Measurements from ENCODE around the gene ACAN. TPM values are rescaled to one million over a fixed set of nuclear protein-coding genes. Genes with fewer than 3 reads are reported as not detected.

ACAN gene
- polyA plus RNA-seq, 3 donors = not detected

DNA sequence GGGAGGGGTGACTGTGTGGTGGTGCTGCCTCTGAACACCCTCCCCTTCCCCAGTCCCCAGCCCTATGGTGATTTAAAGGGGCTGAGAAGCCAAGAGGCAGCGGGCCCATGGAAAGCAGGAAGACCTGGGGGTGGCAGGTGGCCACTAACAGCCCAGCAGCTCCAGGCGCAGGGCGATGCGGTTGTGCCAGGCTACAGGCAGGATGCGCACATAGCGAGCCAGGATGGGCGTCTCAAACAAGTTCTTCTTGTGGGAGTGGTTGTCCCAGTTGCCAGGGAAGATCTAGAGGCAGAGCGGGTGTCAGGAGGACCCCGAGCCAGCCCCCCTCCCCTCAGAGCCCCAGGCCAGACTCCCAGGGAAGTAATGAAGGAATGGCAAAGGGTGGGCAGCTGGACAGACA is 96.0 kb downstream of the ACAN start:
- peaks cover 16% of the 10 kb centered on the region for H3K4me1 Mint-ChIP-seq
- peaks cover 11 to 25% of the 10 kb centered on the region in 2 donors for H3K27me3 ChIP-seq (ENCODE audit: control insufficient read depth in 2 of 2, insufficient read depth in 2 of 2, low read length in 2 of 2)
- H4K20me1 ChIP-seq (ENCODE audit: insufficient read depth, low read length) = no peaks in the 10 kb centered on the region
- no peaks in the 10 kb centered on the region for H3K79me2 ChIP-seq (ENCODE audit: insufficient read depth, low read length)
- H3K4me3 Mint-ChIP-seq = no peak overlapping the region
- intact Hi-C loops (cut with micrococcal nuclease) = no loop called here
- no peak overlapping the region for H3K9ac ChIP-seq (ENCODE audit: insufficient read depth, low read length, poor library complexity, severe bottlenecking)
- H3K4me3 ChIP-seq (replicated peaks in 1 of 3; ENCODE audit: low read depth in 2 of 3, low read length in 3 of 3) = no peak overlapping the region
- peaks cover 11 to 18% of the 10 kb centered on the region in 2 donors for H3K4me1 ChIP-seq (ENCODE audit: control insufficient read depth in 1 of 2, insufficient read depth in 2 of 2, low read length in 2 of 2)
- no peaks in the 10 kb centered on the region for H3K9me3 ChIP-seq (replicated peaks in 1 of 2; ENCODE audit: control insufficient read depth in 1 of 2, insufficient read depth in 1 of 2, low read length in 2 of 2)
- H3K36me3 ChIP-seq (replicated peaks in 1 of 2; ENCODE audit: control insufficient read depth in 1 of 2, insufficient read depth in 2 of 2, low read length in 2 of 2) = no peaks in the 10 kb centered on the region
- no peak overlapping the region for H3K4me2 ChIP-seq (replicated peaks; ENCODE audit: extremely low read depth, low read length, poor library complexity, severe bottlenecking)
- no peak overlapping the region for H3K27ac Mint-ChIP-seq
- H3K27ac ChIP-seq (ENCODE audit: low read depth in 1 of 2, low read length in 2 of 2) = no peak overlapping the region
- DNase-seq = no peak
- no peaks in the 10 kb centered on the region for H3K36me3 Mint-ChIP-seq
- WGBS (ENCODE audit: insufficient coverage) = 94% methylated on average over 6 of the region's 9 CpGs
- peaks cover 0 to 11% (median 2%) of the 10 kb centered on the region in 7 donors for H3K9me3 Mint-ChIP-seq
- H2AFZ ChIP-seq (ENCODE audit: insufficient read depth, low read depth, low read length, poor library complexity, severe bottlenecking) = no peak overlapping the region
- TF ChIP-seq, protein P1, sequence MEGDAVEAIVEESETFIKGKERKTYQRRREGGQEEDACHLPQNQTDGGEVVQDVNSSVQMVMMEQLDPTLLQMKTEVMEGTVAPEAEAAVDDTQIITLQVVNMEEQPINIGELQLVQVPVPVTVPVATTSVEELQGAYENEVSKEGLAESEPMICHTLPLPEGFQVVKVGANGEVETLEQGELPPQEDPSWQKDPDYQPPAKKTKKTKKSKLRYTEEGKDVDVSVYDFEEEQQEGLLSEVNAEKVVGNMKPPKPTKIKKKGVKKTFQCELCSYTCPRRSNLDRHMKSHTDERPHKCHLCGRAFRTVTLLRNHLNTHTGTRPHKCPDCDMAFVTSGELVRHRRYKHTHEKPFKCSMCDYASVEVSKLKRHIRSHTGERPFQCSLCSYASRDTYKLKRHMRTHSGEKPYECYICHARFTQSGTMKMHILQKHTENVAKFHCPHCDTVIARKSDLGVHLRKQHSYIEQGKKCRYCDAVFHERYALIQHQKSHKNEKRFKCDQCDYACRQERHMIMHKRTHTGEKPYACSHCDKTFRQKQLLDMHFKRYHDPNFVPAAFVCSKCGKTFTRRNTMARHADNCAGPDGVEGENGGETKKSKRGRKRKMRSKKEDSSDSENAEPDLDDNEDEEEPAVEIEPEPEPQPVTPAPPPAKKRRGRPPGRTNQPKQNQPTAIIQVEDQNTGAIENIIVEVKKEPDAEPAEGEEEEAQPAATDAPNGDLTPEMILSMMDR (IDR thresholded peaks at IDR 0.05) = no peak
- H3K27me3 Mint-ChIP-seq (ENCODE audit: low read depth in 3 of 3) = peaks cover 19 to 29% (median 29%) of the 10 kb centered on the region in 3 donors

DNA sequence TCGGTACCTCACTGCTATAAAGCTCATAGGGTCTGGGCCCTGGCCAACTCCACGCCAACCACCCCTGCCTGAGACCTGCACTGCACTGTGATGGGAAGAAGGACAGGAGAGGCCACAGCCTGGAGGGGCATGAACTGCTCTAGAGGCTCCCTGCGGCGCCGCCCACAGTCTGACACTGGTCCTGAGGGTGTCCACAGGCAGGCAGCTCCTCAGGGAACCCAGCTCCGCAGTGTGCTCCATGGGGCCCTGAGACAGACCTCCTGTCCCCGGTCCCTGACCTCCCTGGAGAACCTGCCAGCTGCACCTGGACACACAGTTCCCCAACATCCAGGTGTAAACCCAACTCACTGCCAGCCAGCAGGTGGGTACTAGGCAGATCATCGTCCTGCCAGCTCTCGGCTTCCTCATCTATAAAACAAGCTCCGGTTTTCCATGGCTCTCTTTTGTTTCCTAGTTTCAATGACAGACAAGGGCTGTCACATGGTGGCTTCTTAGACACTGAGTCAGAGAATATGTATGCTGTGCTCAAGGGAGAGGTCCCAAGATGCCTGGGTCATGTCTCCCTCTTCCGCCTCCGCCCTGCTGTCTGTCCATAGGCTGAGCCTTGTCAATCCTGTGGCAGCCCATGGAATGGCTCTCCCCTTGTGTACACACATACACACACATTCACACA is 97.2 kb downstream of the ACAN start:
- no peaks in the 10 kb centered on the region for H3K36me3 ChIP-seq (replicated peaks in 1 of 2; ENCODE audit: control insufficient read depth in 1 of 2, insufficient read depth in 2 of 2, low read length in 2 of 2)
- Mint-ChIP-seq H3K27ac (no peak overlapping the region), H3K4me3 (no peak overlapping the region), H3K27me3 (ENCODE audit: low read depth in 3 of 3) (peaks cover 10 to 19% (median 17%) of the 10 kb centered on the region in 3 donors), H3K9me3 (peaks cover 0 to 5% (median 0%) of the 10 kb centered on the region in 7 donors), H3K4me1 (peaks cover 12% of the 10 kb centered on the region), H3K36me3 (no peaks in the 10 kb centered on the region)
- no peaks in the 10 kb centered on the region for H3K9me3 ChIP-seq (replicated peaks in 1 of 2; ENCODE audit: control insufficient read depth in 1 of 2, insufficient read depth in 1 of 2, low read length in 2 of 2)
- H3K4me3 ChIP-seq (replicated peaks in 1 of 3; ENCODE audit: low read depth in 2 of 3, low read length in 3 of 3) = no peak overlapping the region
- peaks cover 4 to 13% of the 10 kb centered on the region in 2 donors for H3K27me3 ChIP-seq (ENCODE audit: control insufficient read depth in 2 of 2, insufficient read depth in 2 of 2, low read length in 2 of 2)
- no peak overlapping the region for H3K27ac ChIP-seq (ENCODE audit: low read depth in 1 of 2, low read length in 2 of 2)
- DNase-seq = no peak
- H2AFZ ChIP-seq (ENCODE audit: insufficient read depth, low read depth, low read length, poor library complexity, severe bottlenecking) = no peak overlapping the region
- no peak overlapping the region for H3K9ac ChIP-seq (ENCODE audit: insufficient read depth, low read length, poor library complexity, severe bottlenecking)
- TF ChIP-seq, protein P1 (IDR thresholded peaks at IDR 0.05) = no peak
- intact Hi-C loops (cut with micrococcal nuclease) = loop anchor here (10.0 kb wide), 2 partner anchors 114 to 274 kb away; no protein-coding TSS in a partner anchor
- no peaks in the 10 kb centered on the region for H3K79me2 ChIP-seq (ENCODE audit: insufficient read depth, low read length)
- H3K4me2 ChIP-seq (replicated peaks; ENCODE audit: extremely low read depth, low read length, poor library complexity, severe bottlenecking) = no peak overlapping the region
- peaks cover 2 to 6% of the 10 kb centered on the region in 2 donors for H3K4me1 ChIP-seq (ENCODE audit: control insufficient read depth in 1 of 2, insufficient read depth in 2 of 2, low read length in 2 of 2)
- 97% methylated on average over 9 of the region's 12 CpGs for WGBS (ENCODE audit: insufficient coverage)
- H4K20me1 ChIP-seq (ENCODE audit: insufficient read depth, low read length) = no peaks in the 10 kb centered on the region

Data from CD14-positive monocyte (primary cell).